Stimulated activated CD8-positive, alpha-beta memory T cell treated with anti-CD3 and anti-CD28 coated beads, Interleukin-15, amount 100 ng/mL, for 48 hours (primary cell): ENCODE results near the gene APOBEC3B.
"Not testable (repeated sequence)": the region's sequence is repeated elsewhere in the genome, so short reads cannot be mapped to it uniquely, and the experiment has no call there.

Experiments
- DNase-seq, 2 donors: peaks; one replicate each; pipeline ENCODE4 v3.0.0-alpha.2; 2020; ENCODE audit warnings: low read depth in 2 of 2

Gene APOBEC3B

DNA sequence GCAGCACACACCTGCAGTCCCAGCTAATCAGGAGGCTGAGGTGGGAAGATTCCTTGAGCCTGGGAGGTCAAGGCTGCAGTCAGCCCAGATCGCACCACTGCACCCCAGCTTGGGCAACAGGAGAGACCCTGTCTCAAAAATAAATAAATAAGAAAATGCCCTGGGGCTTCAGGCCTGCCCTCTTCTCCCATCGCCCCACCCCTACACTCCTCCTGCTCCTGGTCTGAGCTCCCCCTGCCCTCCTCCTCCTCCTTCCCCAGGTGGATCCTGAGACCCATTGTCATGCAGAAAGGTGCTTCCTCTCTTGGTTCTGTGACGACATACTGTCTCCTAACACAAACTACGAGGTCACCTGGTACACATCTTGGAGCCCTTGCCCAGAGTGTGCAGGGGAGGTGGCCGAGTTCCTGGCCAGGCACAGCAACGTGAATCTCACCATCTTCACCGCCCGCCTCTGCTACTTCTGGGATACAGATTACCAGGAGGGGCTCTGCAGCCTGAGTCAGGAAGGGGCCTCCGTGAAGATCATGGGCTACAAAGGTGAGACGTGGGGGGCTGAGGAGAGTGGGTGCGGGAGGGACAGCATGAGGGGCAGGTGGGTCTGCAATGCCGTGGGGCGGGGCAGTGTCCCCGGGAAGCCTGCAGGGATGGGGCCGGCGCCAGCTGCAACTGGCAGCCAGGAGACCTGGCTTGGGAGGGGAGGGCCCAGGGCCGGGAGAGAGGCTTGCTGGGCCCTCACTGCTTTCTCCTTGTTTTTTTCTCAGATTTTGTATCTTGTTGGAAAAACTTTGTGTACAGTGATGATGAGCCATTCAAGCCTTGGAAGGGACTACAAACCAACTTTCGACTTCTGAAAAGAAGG lies 49.5 kb downstream of the APOBEC3B start:
- not testable (repeated sequence) for DNase-seq

DNA sequence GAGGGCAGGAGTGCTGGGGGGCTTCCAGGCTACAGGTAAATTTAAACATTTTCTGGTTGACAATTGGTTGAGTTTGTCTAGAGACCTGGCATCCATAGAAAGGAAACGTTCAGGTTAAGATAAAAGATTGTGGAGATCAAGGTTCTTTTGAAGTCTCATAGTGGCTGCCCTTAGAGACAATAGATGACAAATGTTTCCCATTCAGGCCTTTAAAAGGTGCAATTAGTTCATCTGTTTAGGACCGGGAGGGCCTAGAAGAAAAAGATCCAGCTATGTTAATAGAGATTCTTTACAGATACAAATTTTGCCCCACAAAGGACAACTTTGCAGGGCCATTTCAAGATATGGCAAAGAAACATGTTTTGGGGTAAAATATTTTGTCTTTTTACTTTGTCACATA lies 54.9 kb downstream of the APOBEC3B start:
- not testable (repeated sequence) for DNase-seq

- DNase-seq = no peak
Measured at GRCh38 chr22:39039306-39040126, 57.4 kb downstream of the APOBEC3B start.

- DNase-seq = not testable (repeated sequence)
Measured at GRCh38 chr22:39040155-39040537, 58.0 kb downstream of the APOBEC3B start.

GRCh38 chr22:39040538-39041296 lies 58.6 kb downstream of the APOBEC3B start, which contains the start of gene APOBEC3F:
APOBEC3F (plus strand) TSS chr22:39040864; CDS start chr22:39040961, 97 bp downstream.
- peak; percentile 61 to 65 for DNase-seq

GRCh38 chr22:39041908-39042307 lies 59.8 kb downstream of the APOBEC3B start:
- DNase-seq = no peak
